ENCODE data around the gene SYNJ2BP. TPM values are rescaled to one million over a fixed set of nuclear protein-coding genes. Genes with fewer than 3 reads are reported as not detected.

The SYNJ2BP gene
- total and polyA plus RNA-seq, 2 of the 13 experiments (the other 11 are each of a cell fraction or from before 2014, with no cell fraction given): 18.1 to 28.6 TPM

- TF ChIP-seq, protein P1, sequence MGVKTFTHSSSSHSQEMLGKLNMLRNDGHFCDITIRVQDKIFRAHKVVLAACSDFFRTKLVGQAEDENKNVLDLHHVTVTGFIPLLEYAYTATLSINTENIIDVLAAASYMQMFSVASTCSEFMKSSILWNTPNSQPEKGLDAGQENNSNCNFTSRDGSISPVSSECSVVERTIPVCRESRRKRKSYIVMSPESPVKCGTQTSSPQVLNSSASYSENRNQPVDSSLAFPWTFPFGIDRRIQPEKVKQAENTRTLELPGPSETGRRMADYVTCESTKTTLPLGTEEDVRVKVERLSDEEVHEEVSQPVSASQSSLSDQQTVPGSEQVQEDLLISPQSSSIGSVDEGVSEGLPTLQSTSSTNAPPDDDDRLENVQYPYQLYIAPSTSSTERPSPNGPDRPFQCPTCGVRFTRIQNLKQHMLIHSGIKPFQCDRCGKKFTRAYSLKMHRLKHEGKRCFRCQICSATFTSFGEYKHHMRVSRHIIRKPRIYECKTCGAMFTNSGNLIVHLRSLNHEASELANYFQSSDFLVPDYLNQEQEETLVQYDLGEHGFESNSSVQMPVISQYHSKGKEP (CRISPR knock-in tag; IDR thresholded peaks at IDR 0.05): no peak
- no peak for TF ChIP-seq ZNF646 (CRISPR knock-in tag; IDR thresholded peaks at IDR 0.05)
- TF ChIP-seq, protein P2, sequence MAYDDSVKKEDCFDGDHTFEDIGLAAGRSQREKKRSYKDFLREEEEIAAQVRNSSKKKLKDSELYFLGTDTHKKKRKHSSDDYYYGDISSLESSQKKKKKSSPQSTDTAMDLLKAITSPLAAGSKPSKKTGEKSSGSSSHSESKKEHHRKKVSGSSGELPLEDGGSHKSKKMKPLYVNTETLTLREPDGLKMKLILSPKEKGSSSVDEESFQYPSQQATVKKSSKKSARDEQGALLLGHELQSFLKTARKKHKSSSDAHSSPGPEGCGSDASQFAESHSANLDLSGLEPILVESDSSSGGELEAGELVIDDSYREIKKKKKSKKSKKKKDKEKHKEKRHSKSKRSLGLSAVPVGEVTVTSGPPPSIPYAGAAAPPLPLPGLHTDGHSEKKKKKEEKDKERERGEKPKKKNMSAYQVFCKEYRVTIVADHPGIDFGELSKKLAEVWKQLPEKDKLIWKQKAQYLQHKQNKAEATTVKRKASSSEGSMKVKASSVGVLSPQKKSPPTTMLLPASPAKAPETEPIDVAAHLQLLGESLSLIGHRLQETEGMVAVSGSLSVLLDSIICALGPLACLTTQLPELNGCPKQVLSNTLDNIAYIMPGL (CRISPR knock-in tag; IDR thresholded peaks at IDR 0.05; ENCODE audit: borderline replicate concordance in 1 of 2, low read depth in 1 of 2): no peak
Measured at GRCh38 chr14:70425354-70425753, 8.5 kb upstream of the SYNJ2BP start (continued).

Data from HepG2 (cell line).